ENCODE data around the gene ASZ1. TPM values are rescaled to one million over a fixed set of nuclear protein-coding genes. Genes with fewer than 3 reads are reported as not detected.

Gene ASZ1
- total RNA-seq, 1 experiment from 2014 or later = not detected

- no peak overlapping the region for H3K9ac ChIP-seq (ENCODE audit: extremely low read depth, insufficient read length, low read length)
- no CpG with 5 or more reads among the region's 1 CpG for WGBS (ENCODE audit: extremely low coverage, insufficient read length, low lambda C conversion rate)
- no peak overlapping the region for H3K4me3 Mint-ChIP-seq
Measured at GRCh38 chr7:117350027-117350426, 77.3 kb downstream of the ASZ1 start.

More at GRCh38 chr7:117350027-117350426, 77.3 kb downstream of the ASZ1 start:
- Histone ChIP-seq H3K4me1 (ENCODE audit: insufficient read depth, low read length) (no peaks in the 10 kb centered on the region), H2AFZ (ENCODE audit: low read length) (no peak overlapping the region), H2BK5ac (ENCODE audit: insufficient read length, low read length) (no peak overlapping the region), H3K18ac (ENCODE audit: insufficient read length, low read depth, low read length) (no peak overlapping the region), H3K23ac (ENCODE audit: insufficient read length, low read depth, low read length) (no peak overlapping the region), H4K8ac (replicated peaks; ENCODE audit: insufficient read length, low read depth, low read length) (no peak overlapping the region), H2BK15ac (ENCODE audit: low read depth, low read length) (no peak overlapping the region), H3K14ac (ENCODE audit: insufficient read depth, low read length) (no peak overlapping the region), H3K56ac (ENCODE audit: insufficient read length, low read depth, low read length) (no peak overlapping the region), H3K4ac (ENCODE audit: low read depth, low read length) (no peak overlapping the region), H3K9me3 (ENCODE audit: control insufficient read depth, low read depth, low read length) (no peaks in the 10 kb centered on the region), H3K23me2 (ENCODE audit: insufficient read length, low read depth, low read length, poor library complexity, severe bottlenecking) (no peaks in the 10 kb centered on the region), H4K5ac (ENCODE audit: insufficient read length, low read depth, low read length) (no peak overlapping the region), H4K91ac (ENCODE audit: insufficient read length, low read depth, low read length) (no peak overlapping the region), H3K27me3 (ENCODE audit: insufficient read depth, low read length) (no peaks in the 10 kb centered on the region), H4K20me1 (ENCODE audit: control insufficient read depth, insufficient read depth, insufficient read length) (no peaks in the 10 kb centered on the region), H3K4me2 (ENCODE audit: insufficient read depth, insufficient read length, low read length) (no peak overlapping the region), H3K27ac (ENCODE audit: insufficient read length, low read depth, low read length) (no peak overlapping the region), H2BK12ac (ENCODE audit: insufficient read length, low read depth, low read length) (no peak overlapping the region), H2AK5ac (ENCODE audit: insufficient read length, low read length) (no peak overlapping the region), H2BK20ac (ENCODE audit: low read depth, low read length, poor library complexity, severe bottlenecking) (no peak overlapping the region), H3T11ph (ENCODE audit: low read length) (no peak overlapping the region), H3K79me2 (ENCODE audit: insufficient read depth, low read length) (no peaks in the 10 kb centered on the region), H3K79me1 (ENCODE audit: insufficient read depth, low read depth, low read length, poor library complexity, severe bottlenecking) (no peaks in the 10 kb centered on the region), H2BK120ac (ENCODE audit: low read depth, low read length, poor library complexity, severe bottlenecking) (no peak overlapping the region)
- no peak overlapping the region for H3K27ac Mint-ChIP-seq
- H3K4me1 Mint-ChIP-seq = peaks cover 7 to 9% of the 10 kb centered on the region in 2 experiments
- H3K27me3 Mint-ChIP-seq (ENCODE audit: low read depth) = peaks cover 5% of the 10 kb centered on the region
- DNase-seq = no peak
- H3K36me3 Mint-ChIP-seq (ENCODE audit: insufficient read depth in 1 of 3, low read depth in 3 of 3) = no peaks in the 10 kb centered on the region
- no peaks in the 10 kb centered on the region for H3K9me3 Mint-ChIP-seq
- no peak for TF ChIP-seq CTCF (conservative IDR thresholded peaks at IDR 0.05)
